Measurements from ENCODE around the gene PHACTR1.

Gene PHACTR1

GRCh38 chr6:13006578-13007300 lies 290.2 kb downstream of the PHACTR1 start:
- DNase-seq (ENCODE audit: low read depth) = no peak
- TF ChIP-seq, protein P1, sequence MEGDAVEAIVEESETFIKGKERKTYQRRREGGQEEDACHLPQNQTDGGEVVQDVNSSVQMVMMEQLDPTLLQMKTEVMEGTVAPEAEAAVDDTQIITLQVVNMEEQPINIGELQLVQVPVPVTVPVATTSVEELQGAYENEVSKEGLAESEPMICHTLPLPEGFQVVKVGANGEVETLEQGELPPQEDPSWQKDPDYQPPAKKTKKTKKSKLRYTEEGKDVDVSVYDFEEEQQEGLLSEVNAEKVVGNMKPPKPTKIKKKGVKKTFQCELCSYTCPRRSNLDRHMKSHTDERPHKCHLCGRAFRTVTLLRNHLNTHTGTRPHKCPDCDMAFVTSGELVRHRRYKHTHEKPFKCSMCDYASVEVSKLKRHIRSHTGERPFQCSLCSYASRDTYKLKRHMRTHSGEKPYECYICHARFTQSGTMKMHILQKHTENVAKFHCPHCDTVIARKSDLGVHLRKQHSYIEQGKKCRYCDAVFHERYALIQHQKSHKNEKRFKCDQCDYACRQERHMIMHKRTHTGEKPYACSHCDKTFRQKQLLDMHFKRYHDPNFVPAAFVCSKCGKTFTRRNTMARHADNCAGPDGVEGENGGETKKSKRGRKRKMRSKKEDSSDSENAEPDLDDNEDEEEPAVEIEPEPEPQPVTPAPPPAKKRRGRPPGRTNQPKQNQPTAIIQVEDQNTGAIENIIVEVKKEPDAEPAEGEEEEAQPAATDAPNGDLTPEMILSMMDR (IDR thresholded peaks at IDR 0.05; ENCODE audit: insufficient read depth, low read depth, low read length, missing control alignments) = no peak
- no peak overlapping the region for H3K4me3 ChIP-seq (ENCODE audit: low read depth, low read length)

GRCh38 chr6:13007744-13008143 lies 291.2 kb downstream of the PHACTR1 start:
- TF ChIP-seq, protein P1 (IDR thresholded peaks at IDR 0.05; ENCODE audit: insufficient read depth, low read depth, low read length, missing control alignments) = no peak
- no peak overlapping the region for H3K4me3 ChIP-seq (ENCODE audit: low read depth, low read length)
- DNase-seq (ENCODE audit: low read depth) = no peak

- TF ChIP-seq, protein P1 (IDR thresholded peaks at IDR 0.05; ENCODE audit: insufficient read depth, low read depth, low read length, missing control alignments) = no peak
- no peak overlapping the region for H3K4me3 ChIP-seq (ENCODE audit: low read depth, low read length)
- DNase-seq (ENCODE audit: low read depth) = no peak
Observed at GRCh38 chr6:13009031-13009430, 292.5 kb downstream of the PHACTR1 start.

GRCh38 chr6:13009461-13009860 lies 292.9 kb downstream of the PHACTR1 start:
- TF ChIP-seq, protein P1 (IDR thresholded peaks at IDR 0.05; ENCODE audit: insufficient read depth, low read depth, low read length, missing control alignments) = no peak
- no peak overlapping the region for H3K4me3 ChIP-seq (ENCODE audit: low read depth, low read length)
- no peak for DNase-seq (ENCODE audit: low read depth)

DNA sequence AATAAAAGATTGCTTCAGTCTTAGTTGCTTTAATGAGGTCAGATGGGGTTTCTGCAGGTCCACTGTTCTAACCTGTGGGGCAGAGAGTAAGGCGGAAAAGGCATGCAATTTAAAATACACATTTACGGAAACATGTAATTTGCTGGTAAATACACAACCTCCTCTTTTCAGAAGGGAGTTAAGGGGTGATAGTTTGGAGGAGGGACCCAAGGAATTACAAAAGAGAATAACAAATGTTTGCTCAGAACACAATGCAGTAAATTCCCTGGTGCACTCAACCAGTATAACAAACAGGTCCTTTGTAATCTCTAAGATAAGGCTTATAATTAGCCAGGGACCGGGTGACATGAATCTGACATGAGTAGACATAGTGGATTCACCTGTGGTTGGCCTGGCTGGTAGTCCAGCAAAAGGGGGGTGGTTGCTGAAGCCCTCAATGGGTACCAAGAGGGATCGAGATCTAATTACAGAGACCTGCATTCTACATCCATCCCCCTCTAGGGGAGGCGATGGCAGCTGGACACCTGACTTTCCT lies 295.1 kb downstream of the PHACTR1 start:
- H3K4me3 ChIP-seq (ENCODE audit: low read depth, low read length) = no peak overlapping the region
- TF ChIP-seq, protein P1 (IDR thresholded peaks at IDR 0.05; ENCODE audit: insufficient read depth, low read depth, low read length, missing control alignments) = no peak
- no peak for DNase-seq (ENCODE audit: low read depth)

DNA sequence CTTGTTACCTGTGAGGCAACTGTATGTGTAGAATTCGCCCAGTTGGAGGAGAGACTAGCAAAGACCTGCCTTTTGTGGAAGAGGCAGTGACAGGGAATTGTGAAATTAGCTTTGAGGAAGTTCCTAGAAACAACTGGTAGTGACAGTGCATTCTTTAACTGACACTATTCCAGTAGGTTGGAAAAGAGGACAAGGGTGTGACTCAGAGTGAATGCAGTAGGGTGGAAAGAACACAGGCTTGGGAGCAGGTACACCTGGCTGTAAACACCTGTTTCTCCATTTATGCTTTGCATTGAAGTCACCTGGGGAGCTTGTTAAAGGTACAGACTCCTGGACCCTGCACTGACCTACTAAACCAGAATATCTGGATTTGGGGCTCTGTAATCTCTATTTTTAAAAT lies 295.7 kb downstream of the PHACTR1 start:
- TF ChIP-seq, protein P1 (IDR thresholded peaks at IDR 0.05; ENCODE audit: insufficient read depth, low read depth, low read length, missing control alignments) = no peak
- H3K4me3 ChIP-seq (ENCODE audit: low read depth, low read length) = no peak overlapping the region
- DNase-seq (ENCODE audit: low read depth) = no peak

Measured in GM12865 (cell line).